Activated CD4-positive, alpha-beta T cell treated with anti-CD3 and anti-CD28 coated beads, Interleukin-2, amount 10 ng/mL, durations not matched to agents 24 days and 14 days (primary cell): ENCODE data around the gene ZIC2. TPM values are rescaled to one million over a fixed set of nuclear protein-coding genes. Genes with fewer than 3 reads are reported as not detected.

Experiments used
- DNase-seq: peaks from one replicate; pipeline ENCODE4 v3.0.0; 2022
- H3K27ac Mint-ChIP-seq: one replicate; pipeline ENCODE4 v1.8.0; 2022; ENCODE audit warnings: mild to moderate bottlenecking, mixed read lengths
- H3K27me3 Mint-ChIP-seq: one replicate; pipeline ENCODE4 v1.8.0; 2022; ENCODE audit warnings: mixed read lengths
- H3K36me3 Mint-ChIP-seq: one replicate; pipeline ENCODE4 v1.8.0; 2022; ENCODE audit warnings: low read depth, mild to moderate bottlenecking, mixed read lengths
- H3K4me1 Mint-ChIP-seq: one replicate; pipeline ENCODE4 v1.8.0; 2021; ENCODE audit warnings: mixed read lengths
- H3K4me3 Mint-ChIP-seq: one replicate; pipeline ENCODE4 v1.8.0; 2022; ENCODE audit warnings: mild to moderate bottlenecking, moderate library complexity, mixed read lengths
- H3K9me3 Mint-ChIP-seq: one replicate; pipeline ENCODE4 v1.8.0; 2021; ENCODE audit warnings: mixed read lengths
- intact Hi-C: fragments of 100-400 bp; cut with micrococcal nuclease; formaldehyde crosslinking; loops from one replicate; pipeline ENCODE4 v1.15.1; 2023
- total RNA-seq: library from RNA; stranded (reverse); gene quantifications from 2 replicates; pipeline ENCODE4 v1.2.3, GENCODE V29; 2022

Gene ZIC2
- total RNA-seq, 1 donor from 2014 or later = not detected

- Mint-ChIP-seq H3K4me1 (peaks cover 19% of the 10 kb centered on the region), H3K9me3 (peaks cover 5% of the 10 kb centered on the region), H3K27ac (no peak overlapping the region), H3K4me3 (no peak overlapping the region), H3K36me3 (peaks cover 6% of the 10 kb centered on the region), H3K27me3 (peaks cover 83% of the 10 kb centered on the region)
- peak; percentile 62 for DNase-seq
- intact Hi-C loops = no loop called here
Observed at GRCh38 chr13:99989276-99990125, 7.9 kb downstream of the ZIC2 start.

DNA sequence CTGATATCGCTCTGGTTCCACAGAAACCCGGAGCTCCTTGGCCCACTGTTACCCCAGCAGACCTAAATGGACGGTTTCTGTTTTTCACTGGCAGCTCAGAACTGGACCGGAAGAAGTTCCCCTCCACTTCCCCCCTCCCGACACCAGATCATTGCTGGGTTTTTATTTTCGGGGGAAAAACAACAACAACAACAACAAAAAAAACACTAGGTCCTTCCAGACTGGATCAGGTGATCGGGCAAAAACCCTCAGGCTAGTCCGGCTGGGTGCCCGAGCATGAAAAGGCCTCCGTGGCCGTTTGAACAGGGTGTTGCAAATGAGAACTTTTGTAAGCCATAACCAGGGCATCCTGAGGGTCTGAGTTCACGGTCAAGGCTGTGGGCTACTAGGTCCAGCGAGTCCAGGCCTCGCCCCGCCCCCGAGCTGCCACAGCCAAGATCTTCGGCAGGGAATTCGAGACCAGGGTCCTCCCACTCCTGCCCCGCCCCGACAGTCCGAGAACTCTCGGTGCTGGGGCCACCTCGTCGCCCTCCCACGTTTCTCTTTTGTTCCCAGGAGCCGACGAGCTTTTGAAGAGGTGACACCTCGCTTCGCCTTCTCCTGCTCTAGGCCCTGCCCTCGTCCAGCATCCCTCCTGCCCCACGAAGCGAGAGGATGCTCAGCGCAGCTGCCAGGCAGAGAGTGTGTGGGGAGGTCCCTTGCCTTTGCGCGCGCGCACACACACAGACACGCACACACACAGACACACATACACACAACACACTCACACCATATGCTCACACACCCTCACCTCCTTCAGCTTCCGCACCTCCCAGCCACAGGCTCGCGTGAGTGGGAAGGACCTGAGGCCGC lies 8.8 kb downstream of the ZIC2 start:
- H3K4me1 Mint-ChIP-seq = peaks cover 19% of the 10 kb centered on the region
- H3K36me3 Mint-ChIP-seq = peaks cover 5% of the 10 kb centered on the region
- peak overlapping the region; percentile 56 for H3K27ac Mint-ChIP-seq
- intact Hi-C loops = no loop called here
- H3K9me3 Mint-ChIP-seq = peaks cover 10% of the 10 kb centered on the region
- peak; percentile 61 for DNase-seq
- no peak overlapping the region for H3K4me3 Mint-ChIP-seq
- H3K27me3 Mint-ChIP-seq = peaks cover 87% of the 10 kb centered on the region

- H3K27me3 Mint-ChIP-seq = peaks cover 91% of the 10 kb centered on the region
- peaks cover under 1% of the 10 kb centered on the region for H3K36me3 Mint-ChIP-seq
- H3K9me3 Mint-ChIP-seq = peaks cover 12% of the 10 kb centered on the region
- no peak for DNase-seq
- H3K4me3 Mint-ChIP-seq = no peak overlapping the region
- intact Hi-C loops = no loop called here
- no peak overlapping the region for H3K27ac Mint-ChIP-seq
- H3K4me1 Mint-ChIP-seq = peaks cover 23% of the 10 kb centered on the region
Observed at GRCh38 chr13:99991013-99991827, 9.6 kb downstream of the ZIC2 start.

DNA sequence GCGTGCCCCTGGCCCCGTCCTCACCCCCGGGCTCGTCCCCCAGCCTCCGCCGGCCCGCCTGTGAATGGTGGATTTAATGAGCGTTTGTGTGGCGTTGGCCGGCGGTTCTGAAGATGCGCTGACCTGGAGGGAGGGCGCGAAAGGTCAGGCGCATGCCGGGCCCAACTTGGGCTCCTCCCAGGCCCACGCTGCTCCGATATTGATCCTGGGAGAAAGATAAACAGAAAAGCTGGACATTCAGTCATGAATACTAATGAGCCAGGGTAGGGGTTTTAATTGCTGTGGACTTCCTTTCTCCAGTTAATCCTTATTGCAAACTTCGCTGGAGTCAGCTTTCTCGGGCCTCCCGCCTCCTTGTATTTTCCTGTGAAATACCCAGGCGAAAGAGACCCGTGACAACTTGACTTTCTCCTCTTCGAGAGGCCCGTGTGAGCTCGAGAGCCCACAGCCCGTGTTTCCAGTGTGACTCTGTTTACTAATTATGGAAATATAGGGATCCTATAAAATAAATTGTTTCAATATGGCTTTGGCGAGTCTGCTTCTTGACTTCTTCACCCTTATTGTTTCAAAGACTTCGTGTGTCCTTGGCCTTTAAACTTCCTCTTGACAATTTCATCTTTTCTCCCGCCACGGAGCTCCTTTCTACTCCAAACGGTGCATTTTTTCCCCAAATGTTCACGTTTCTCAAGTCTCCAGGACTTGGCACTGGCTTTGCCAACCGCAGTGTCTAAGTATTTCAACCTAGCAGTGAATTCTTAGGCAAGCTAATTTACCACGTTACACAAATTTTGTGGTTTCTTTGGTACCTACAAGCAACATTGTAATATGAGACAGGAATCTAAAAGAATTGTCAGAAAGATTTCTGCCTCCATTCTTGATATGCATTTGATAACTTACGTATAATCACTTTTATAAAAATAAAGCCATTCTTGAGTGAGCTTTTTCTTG lies 10.5 kb downstream of the ZIC2 start:
- no peak overlapping the region for H3K27ac Mint-ChIP-seq
- peaks cover 90% of the 10 kb centered on the region for H3K27me3 Mint-ChIP-seq
- H3K9me3 Mint-ChIP-seq = peaks cover 11% of the 10 kb centered on the region
- peaks cover 26% of the 10 kb centered on the region for H3K4me1 Mint-ChIP-seq
- no peak overlapping the region for H3K4me3 Mint-ChIP-seq
- no peaks in the 10 kb centered on the region for H3K36me3 Mint-ChIP-seq
- intact Hi-C loops = loop anchor here (2.0 kb wide), 1 partner anchor 15 kb away; no protein-coding TSS in a partner anchor
- no peak for DNase-seq

- Mint-ChIP-seq H3K27me3 (peaks cover 82% of the 10 kb centered on the region), H3K4me3 (no peak overlapping the region), H3K4me1 (peaks cover 23% of the 10 kb centered on the region), H3K27ac (peak overlapping the region; percentile 26), H3K36me3 (no peaks in the 10 kb centered on the region), H3K9me3 (peaks cover 11% of the 10 kb centered on the region)
- intact Hi-C loops = loop anchor here (2.0 kb wide), 1 partner anchor 16 kb away; no protein-coding TSS in a partner anchor
- no peak for DNase-seq
Observed at GRCh38 chr13:99992949-99993351, 11.4 kb downstream of the ZIC2 start.

GRCh38 chr13:99993660-99994637 lies 12.4 kb downstream of the ZIC2 start:
- DNase-seq = no peak
- intact Hi-C loops = loop anchor here (2.0 kb wide), 2 partner anchors 17 to 521 kb away; no protein-coding TSS in a partner anchor
- Mint-ChIP-seq H3K36me3 (peaks cover 2% of the 10 kb centered on the region), H3K4me3 (no peak overlapping the region), H3K27me3 (peaks cover 84% of the 10 kb centered on the region), H3K4me1 (peaks cover 24% of the 10 kb centered on the region), H3K27ac (no peak overlapping the region), H3K9me3 (peaks cover 11% of the 10 kb centered on the region)

GRCh38 chr13:99994638-99995020 lies 13.0 kb downstream of the ZIC2 start:
- Mint-ChIP-seq H3K9me3 (peaks cover 11% of the 10 kb centered on the region), H3K27ac (no peak overlapping the region), H3K36me3 (peaks cover 2% of the 10 kb centered on the region), H3K27me3 (peaks cover 84% of the 10 kb centered on the region), H3K4me3 (no peak overlapping the region), H3K4me1 (peaks cover 24% of the 10 kb centered on the region)
- DNase-seq = no peak
- intact Hi-C loops = loop anchor here (1.0 to 5.0 kb wide), 4 partner anchors 8 to 520 kb away; no protein-coding TSS in a partner anchor

GRCh38 chr13:99995104-99995588 lies 13.6 kb downstream of the ZIC2 start:
- Mint-ChIP-seq H3K4me3 (no peak overlapping the region), H3K4me1 (peaks cover 21% of the 10 kb centered on the region), H3K9me3 (peaks cover 11% of the 10 kb centered on the region), H3K36me3 (peaks cover 2% of the 10 kb centered on the region), H3K27ac (no peak overlapping the region), H3K27me3 (peaks cover 81% of the 10 kb centered on the region)
- intact Hi-C loops = loop anchor here (1.0 to 5.0 kb wide), 4 partner anchors 9 to 520 kb away; no protein-coding TSS in a partner anchor
- no peak for DNase-seq

GRCh38 chr13:99995589-99996380 lies 14.2 kb downstream of the ZIC2 start:
- intact Hi-C loops = loop anchor here (1.0 to 5.0 kb wide), 5 partner anchors 9 to 519 kb away; no protein-coding TSS in a partner anchor
- Mint-ChIP-seq H3K4me3 (peak overlapping the region; percentile 51), H3K9me3 (peaks cover 11% of the 10 kb centered on the region), H3K27ac (no peak overlapping the region), H3K4me1 (peaks cover 19% of the 10 kb centered on the region), H3K27me3 (peaks cover 75% of the 10 kb centered on the region), H3K36me3 (peaks cover 2% of the 10 kb centered on the region)
- DNase-seq = no peak

DNA sequence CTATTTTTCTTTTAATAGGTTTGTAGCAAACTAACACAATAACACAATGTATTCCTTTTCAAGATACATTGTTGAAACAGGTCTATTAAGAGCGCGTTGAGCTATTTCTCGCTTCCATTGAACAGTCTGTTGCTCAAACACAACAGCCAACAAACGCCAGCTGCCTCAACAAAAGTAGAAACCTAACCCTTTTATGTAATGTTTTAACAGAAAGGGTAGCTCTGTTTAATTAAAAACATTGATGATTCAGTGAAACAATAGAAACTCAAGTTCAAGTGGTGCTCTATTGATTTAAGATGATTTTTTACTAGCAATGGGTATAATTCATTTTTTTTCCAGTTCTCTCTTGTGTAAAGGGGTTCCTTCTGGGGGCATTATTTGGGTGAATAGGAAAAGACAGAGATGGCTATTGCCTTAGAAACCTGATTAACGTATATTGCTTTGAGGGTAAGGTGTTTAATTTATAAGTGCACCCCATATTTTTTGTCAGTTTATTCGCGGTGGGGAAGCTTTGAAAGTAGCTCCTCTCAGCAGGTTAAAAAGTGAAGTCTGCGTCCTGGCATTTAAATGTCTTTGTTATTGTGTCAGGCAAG lies 14.9 kb downstream of the ZIC2 start:
- H3K4me1 Mint-ChIP-seq = peaks cover 19% of the 10 kb centered on the region
- DNase-seq = no peak
- H3K27me3 Mint-ChIP-seq = peaks cover 73% of the 10 kb centered on the region
- intact Hi-C loops = loop anchor here (1.0 to 5.0 kb wide), 3 partner anchors 99 to 339 kb away; no protein-coding TSS in a partner anchor
- peak overlapping the region; percentile 45 for H3K27ac Mint-ChIP-seq
- H3K9me3 Mint-ChIP-seq = peaks cover 11% of the 10 kb centered on the region
- peaks cover 2% of the 10 kb centered on the region for H3K36me3 Mint-ChIP-seq
- peak overlapping the region; percentile 51 for H3K4me3 Mint-ChIP-seq
